ENCODE measurements around the gene CENPB. TPM values are rescaled to one million over a fixed set of nuclear protein-coding genes. Genes with fewer than 3 reads are reported as not detected.

Gene CENPB
- polyA plus RNA-seq, 1 of the 3 experiments (the other 2 are of a cell fraction): 41.2 TPM

- peak; percentile 73 for DNase-seq
- H2AFZ ChIP-seq (ENCODE audit: low read depth): no peak overlapping the region
- H3K9ac ChIP-seq: peak overlapping the region; percentile 71
- peaks cover 27 to 29% of the 10 kb centered on the region in 2 experiments; a peak in 3 of 4 replicates for H3K4me1 ChIP-seq (ENCODE audit: control insufficient read depth in 1 of 2, insufficient read depth in 2 of 2, low read depth in 1 of 2, low read length in 1 of 2)
- H3K4me2 ChIP-seq: peak overlapping the region; percentile 96
- H3F3A ChIP-seq (replicated peaks; ENCODE audit: insufficient read depth): peaks cover 15% of the 10 kb centered on the region
- no peaks in the 10 kb centered on the region for H3K9me3 ChIP-seq
- H3K79me2 ChIP-seq (ENCODE audit: insufficient read depth): peaks cover 40% of the 10 kb centered on the region
- H3K36me3 ChIP-seq (replicated peaks in 1 of 2; ENCODE audit: control insufficient read depth in 1 of 2, insufficient read depth in 2 of 2, low read length in 1 of 2): peaks cover 7 to 9% of the 10 kb centered on the region in 2 experiments
- no CpG with 5 or more reads among the region's 35 CpGs for WGBS (ENCODE audit: low lambda C conversion rate)
- TF ChIP-seq MEF2A (IDR thresholded peaks at IDR 0.05; ENCODE audit: borderline replicate concordance, low read depth) (no peak), RXRA (IDR thresholded peaks at IDR 0.05; ENCODE audit: borderline replicate concordance, low read depth) (no peak), NRF1 (IDR thresholded peaks at IDR 0.05; ENCODE audit: low read depth, low read length) (peak; percentile 48; the same call in 1 of the 2 replicates), CHD2 (IDR thresholded peaks at IDR 0.05; ENCODE audit: low read length, partially characterized antibody) (peak; percentile 57), MXI1 (IDR thresholded peaks at IDR 0.05; ENCODE audit: low read depth, low read length) (peak; percentile 50; the same call in 1 of the 2 replicates)
- TF ChIP-seq, protein P1, sequence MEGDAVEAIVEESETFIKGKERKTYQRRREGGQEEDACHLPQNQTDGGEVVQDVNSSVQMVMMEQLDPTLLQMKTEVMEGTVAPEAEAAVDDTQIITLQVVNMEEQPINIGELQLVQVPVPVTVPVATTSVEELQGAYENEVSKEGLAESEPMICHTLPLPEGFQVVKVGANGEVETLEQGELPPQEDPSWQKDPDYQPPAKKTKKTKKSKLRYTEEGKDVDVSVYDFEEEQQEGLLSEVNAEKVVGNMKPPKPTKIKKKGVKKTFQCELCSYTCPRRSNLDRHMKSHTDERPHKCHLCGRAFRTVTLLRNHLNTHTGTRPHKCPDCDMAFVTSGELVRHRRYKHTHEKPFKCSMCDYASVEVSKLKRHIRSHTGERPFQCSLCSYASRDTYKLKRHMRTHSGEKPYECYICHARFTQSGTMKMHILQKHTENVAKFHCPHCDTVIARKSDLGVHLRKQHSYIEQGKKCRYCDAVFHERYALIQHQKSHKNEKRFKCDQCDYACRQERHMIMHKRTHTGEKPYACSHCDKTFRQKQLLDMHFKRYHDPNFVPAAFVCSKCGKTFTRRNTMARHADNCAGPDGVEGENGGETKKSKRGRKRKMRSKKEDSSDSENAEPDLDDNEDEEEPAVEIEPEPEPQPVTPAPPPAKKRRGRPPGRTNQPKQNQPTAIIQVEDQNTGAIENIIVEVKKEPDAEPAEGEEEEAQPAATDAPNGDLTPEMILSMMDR (IDR thresholded peaks at IDR 0.05): no peak
- TF ChIP-seq, protein P2, sequence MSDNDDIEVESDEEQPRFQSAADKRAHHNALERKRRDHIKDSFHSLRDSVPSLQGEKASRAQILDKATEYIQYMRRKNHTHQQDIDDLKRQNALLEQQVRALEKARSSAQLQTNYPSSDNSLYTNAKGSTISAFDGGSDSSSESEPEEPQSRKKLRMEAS (IDR thresholded peaks at IDR 0.05; ENCODE audit: low read depth): peak; percentile 86
- H3K27me3 ChIP-seq (ENCODE audit: insufficient read depth): no peaks in the 10 kb centered on the region
- H4K20me1 ChIP-seq (ENCODE audit: insufficient read depth): peaks cover 45% of the 10 kb centered on the region
- POLR2A ChIA-PET: interaction anchor here (1.0 to 2.8 kb wide), 5 partner anchors 18 to 82 kb away, joined by 3 to 20 read pairs (median 11); partner anchors contain the start of genes ADISSP and AP5S1
- H3K27ac ChIP-seq (ENCODE audit: low read depth in 2 of 2, low read length in 1 of 2): peak overlapping the region; percentile 41 to 82
- CTCF ChIA-PET: interaction anchor here (0.6 to 6.4 kb wide), 23 partner anchors 8 to 1057 kb away, joined by 3 to 161 read pairs (median 5); partner anchors contain the start of genes ADISSP, AP5S1 and CDC25B
- H3K9me2 ChIP-seq: no peaks in the 10 kb centered on the region
- peak overlapping the region; percentile 63 to 74 for H3K4me3 ChIP-seq (ENCODE audit: low read depth in 2 of 2, low read length in 1 of 2)
Observed at GRCh38 chr20:3786126-3786484, 435 bp downstream of the CENPB start.

DNA sequence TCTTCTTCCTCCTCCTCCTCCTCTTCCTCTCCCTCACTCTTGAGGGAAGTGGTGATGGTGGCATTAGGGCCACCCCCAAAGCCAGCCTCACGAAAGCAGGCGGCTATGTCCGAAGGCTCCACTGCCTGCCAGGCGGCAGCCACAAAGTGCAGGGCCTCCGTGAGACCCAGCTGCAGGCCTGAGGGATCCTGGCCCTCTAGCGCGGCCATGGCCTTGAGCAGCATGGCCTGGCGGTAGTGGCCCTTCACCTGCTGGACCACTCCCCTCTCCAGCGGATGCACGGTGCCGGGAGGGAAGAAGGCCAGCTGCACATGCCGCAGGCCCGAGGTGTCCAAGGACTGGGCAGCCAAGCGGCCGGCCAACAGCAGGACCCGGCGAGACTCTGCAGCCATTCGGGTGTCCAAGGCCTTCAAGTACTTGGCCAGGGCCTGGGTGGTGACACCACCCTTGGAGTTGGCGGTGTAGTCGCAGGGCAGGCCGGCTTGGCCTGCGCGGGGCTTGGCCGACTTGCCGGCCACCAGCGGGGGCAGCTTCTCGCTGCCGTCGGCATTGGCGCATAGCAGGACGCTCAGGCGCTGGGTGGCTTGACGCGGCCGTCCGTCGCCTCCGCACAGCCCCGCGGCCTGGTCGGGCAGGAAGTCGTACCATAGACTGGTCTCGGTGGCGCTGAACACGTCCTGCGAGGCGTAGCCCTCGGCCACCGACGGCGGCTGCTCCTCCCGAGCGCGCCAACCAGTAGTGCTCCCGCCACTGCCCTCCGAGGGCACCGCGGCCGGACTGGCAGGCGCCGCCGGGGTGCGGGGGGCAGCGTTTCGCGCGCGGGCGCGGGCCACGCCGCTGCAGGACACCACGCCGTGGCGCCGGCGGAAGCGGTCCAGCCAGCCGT is 1.1 kb downstream of the CENPB start:
- WGBS (ENCODE audit: low lambda C conversion rate): 71% methylated on average over 7 of the region's 79 CpGs
- DNase-seq: peak; percentile 64
- H3K4me2 ChIP-seq: peak overlapping the region; percentile 96
- peaks cover 27 to 33% of the 10 kb centered on the region in 2 experiments; a peak in 3 of 4 replicates for H3K4me1 ChIP-seq (ENCODE audit: control insufficient read depth in 1 of 2, insufficient read depth in 2 of 2, low read depth in 1 of 2, low read length in 1 of 2)
- H3K27me3 ChIP-seq (ENCODE audit: insufficient read depth): no peaks in the 10 kb centered on the region
- H3F3A ChIP-seq (replicated peaks; ENCODE audit: insufficient read depth): peaks cover 15% of the 10 kb centered on the region
- H3K4me3 ChIP-seq (ENCODE audit: low read depth in 2 of 2, low read length in 1 of 2): peak overlapping the region; percentile 63 to 74
- H4K20me1 ChIP-seq (ENCODE audit: insufficient read depth): peaks cover 45% of the 10 kb centered on the region
- H3K9me2 ChIP-seq: no peaks in the 10 kb centered on the region
- H3K36me3 ChIP-seq (replicated peaks in 1 of 2; ENCODE audit: control insufficient read depth in 1 of 2, insufficient read depth in 2 of 2, low read length in 1 of 2): peaks cover 7 to 9% of the 10 kb centered on the region in 2 experiments
- H3K9me3 ChIP-seq: no peaks in the 10 kb centered on the region
- CTCF ChIA-PET: interaction anchor here (0.6 to 6.4 kb wide), 19 partner anchors 10 to 1058 kb away, joined by 3 to 161 read pairs (median 5); partner anchors contain the start of genes ADISSP, AP5S1 and CDC25B
- POLR2A ChIA-PET: interaction anchor here (1.0 to 2.8 kb wide), 5 partner anchors 17 to 82 kb away, joined by 3 to 20 read pairs (median 11); partner anchors contain the start of genes ADISSP and AP5S1
- peaks cover 40% of the 10 kb centered on the region for H3K79me2 ChIP-seq (ENCODE audit: insufficient read depth)
- H3K27ac ChIP-seq (ENCODE audit: low read depth in 2 of 2, low read length in 1 of 2): peak overlapping the region; percentile 41 to 82
- TF ChIP-seq RXRA (IDR thresholded peaks at IDR 0.05; ENCODE audit: borderline replicate concordance, low read depth) (no peak), EZH2phosphoT487 (IDR thresholded peaks at IDR 0.05; ENCODE audit: borderline replicate concordance, low read depth) (no peak), USF2 (IDR thresholded peaks at IDR 0.05; ENCODE audit: borderline replicate concordance, low read depth, low read length) (no peak), FOXJ3 (CRISPR knock-in tag; IDR thresholded peaks at IDR 0.05) (no peak), SIN3A (IDR thresholded peaks at IDR 0.05; ENCODE audit: borderline replicate concordance, low read depth, low read length) (no peak), MXI1 (IDR thresholded peaks at IDR 0.05; ENCODE audit: low read depth, low read length) (no peak), TCF12 (IDR thresholded peaks at IDR 0.05) (no peak), CHD2 (IDR thresholded peaks at IDR 0.05; ENCODE audit: low read length, partially characterized antibody) (no peak), EP300 (IDR thresholded peaks at IDR 0.05; ENCODE audit: borderline replicate concordance in 1 of 2, low read depth in 1 of 2, low read length in 1 of 2) (no peak)
- TF ChIP-seq, protein P3, sequence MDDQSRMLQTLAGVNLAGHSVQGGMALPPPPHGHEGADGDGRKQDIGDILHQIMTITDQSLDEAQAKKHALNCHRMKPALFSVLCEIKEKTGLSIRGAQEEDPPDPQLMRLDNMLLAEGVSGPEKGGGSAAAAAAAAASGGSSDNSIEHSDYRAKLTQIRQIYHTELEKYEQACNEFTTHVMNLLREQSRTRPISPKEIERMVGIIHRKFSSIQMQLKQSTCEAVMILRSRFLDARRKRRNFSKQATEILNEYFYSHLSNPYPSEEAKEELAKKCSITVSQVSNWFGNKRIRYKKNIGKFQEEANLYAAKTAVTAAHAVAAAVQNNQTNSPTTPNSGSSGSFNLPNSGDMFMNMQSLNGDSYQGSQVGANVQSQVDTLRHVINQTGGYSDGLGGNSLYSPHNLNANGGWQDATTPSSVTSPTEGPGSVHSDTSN (IDR thresholded peaks at IDR 0.05): no peak
- TF ChIP-seq, protein P2 (IDR thresholded peaks at IDR 0.05; ENCODE audit: low read depth): no peak
- H3K9ac ChIP-seq: peak overlapping the region; percentile 71
- no peak overlapping the region for H2AFZ ChIP-seq (ENCODE audit: low read depth)
